ENCODE measurements around the gene SMAD6.
"Not testable (repeated sequence)": the region's sequence is repeated elsewhere in the genome, so short reads cannot be mapped to it uniquely, and the experiment has no call there.

Gene SMAD6

DNA sequence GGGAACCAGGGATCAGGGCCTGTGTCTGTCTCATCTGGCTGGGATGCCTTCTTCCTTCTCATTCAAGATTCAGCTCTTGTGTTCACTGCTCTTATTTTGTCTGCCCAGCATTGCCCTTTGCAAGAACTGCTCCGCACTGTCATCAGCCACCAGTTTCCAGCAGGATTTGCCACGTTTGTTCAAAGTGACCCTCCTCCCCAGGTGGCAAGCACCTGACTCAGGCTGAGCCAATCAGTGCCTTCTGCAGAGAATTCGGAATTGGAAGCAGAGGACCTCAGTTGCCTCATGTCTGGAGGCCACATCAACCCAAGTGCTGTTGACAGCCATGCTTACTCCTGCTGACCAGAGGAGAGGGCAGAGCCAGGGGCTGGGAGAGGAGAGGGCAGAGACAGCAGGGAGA, 124.5 kb downstream of the SMAD6 start:
- DNase-seq (ENCODE audit: low read depth) = no peak

DNA sequence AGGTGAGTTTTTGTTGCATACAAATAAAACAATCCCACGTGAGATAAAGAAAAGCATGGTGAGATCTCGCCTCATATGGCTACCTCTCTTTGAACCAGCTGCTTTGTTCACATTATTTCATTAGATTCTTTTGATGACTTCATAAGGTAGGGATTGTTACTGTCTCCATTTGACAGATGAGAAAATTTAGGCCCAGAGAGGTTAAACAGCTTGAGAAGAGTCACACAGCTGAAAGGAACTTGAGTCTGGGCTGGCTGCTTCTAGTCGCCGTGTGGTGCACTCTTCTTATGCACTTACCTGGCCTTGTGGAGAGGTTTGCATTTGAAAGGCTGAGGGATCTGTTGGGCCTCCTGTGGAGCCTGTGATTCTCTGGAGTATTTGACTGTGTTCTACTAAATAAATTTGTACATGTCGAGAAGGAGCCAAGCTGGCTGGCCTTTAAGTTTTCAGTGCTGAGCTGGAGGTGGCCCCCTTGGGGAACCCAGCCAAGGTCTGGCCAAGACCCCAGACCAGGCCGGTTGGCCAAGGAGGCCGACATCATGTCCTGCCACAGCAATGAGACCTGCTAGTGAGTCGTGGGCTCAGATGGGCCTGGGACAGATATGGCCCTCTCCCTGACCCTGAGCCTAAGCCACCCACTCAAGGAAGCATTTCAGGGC, 125.1 kb downstream of the SMAD6 start:
- DNase-seq (ENCODE audit: low read depth) = no peak

DNA sequence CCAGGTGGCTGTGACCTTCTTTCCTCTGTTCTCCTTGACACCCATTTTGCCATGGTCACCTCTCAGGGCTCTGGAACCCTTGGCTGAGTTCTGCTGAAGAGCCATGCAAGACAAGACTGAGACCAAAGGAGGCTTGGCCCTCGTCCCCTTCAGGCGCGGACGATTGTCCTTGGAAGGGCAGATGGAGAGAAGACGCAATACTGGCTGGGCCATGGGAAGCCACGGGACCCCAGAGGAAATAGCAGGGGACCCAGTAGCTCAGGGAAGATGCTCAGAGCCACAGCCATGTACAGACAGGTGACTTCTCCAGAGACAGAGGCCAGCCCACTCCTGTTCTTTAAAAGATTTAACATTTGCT, 125.6 kb downstream of the SMAD6 start:
- no peak for DNase-seq (ENCODE audit: low read depth)

DNA sequence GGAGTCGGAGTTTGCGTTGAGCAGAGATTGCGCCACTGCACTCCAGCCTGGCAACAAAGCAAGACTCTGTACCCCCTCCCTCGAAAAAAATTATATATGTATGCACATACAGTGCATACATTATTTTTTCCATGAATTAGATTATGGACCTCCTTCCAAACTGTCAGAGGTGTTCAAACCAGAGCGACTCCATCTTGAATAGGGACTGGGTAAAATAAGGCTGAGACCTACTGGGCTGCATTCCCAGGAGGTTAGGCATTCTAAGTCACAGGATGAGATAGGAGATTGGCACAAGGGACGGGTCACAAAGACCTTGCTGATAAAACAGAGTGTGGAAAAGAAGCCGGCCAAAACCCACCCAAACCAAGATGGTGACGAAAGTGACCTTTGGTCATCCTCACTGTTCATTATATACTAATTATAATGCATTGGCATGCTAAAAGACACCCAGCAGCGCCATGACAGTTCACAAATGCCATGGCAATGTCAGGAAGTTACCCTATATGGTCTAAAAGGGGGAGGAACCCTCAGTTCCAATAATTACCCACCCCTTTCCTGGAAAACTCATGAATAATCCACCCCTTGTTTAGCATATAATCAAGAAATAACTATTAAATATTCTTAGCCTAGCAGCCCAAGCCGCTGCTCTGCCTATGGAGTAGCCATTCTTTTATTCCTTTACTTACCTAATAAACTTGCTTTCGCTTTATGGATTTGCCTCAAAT, 126.9 kb downstream of the SMAD6 start:
- not testable (repeated sequence) for DNase-seq (ENCODE audit: low read depth)

DNA sequence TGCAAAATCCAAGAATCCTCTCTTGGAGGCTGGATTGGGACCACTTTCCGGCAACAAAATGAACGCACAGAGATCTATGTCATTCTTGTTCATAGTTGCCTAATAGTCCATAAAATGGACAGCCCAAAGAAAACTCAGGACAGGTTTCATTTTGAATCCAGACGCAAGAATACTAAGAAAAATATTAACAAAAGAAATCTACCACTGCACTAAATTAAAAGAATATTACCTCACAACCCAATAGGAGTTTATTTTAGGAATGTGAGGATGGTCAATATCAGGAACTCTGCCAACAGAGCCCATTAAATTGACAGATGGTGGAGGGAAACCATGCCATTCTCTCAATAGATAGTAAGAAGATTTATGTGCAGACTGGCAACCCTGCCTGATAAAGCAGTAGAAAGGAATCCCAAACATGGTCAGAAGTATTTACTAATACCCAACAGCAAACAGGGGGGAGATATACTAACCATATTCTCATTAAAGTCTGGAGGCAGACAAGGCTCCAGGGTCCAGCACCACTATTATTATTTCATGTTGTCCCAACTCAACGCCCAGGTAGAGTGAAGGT, 127.6 kb downstream of the SMAD6 start:
- DNase-seq (ENCODE audit: low read depth) = no peak

DNA sequence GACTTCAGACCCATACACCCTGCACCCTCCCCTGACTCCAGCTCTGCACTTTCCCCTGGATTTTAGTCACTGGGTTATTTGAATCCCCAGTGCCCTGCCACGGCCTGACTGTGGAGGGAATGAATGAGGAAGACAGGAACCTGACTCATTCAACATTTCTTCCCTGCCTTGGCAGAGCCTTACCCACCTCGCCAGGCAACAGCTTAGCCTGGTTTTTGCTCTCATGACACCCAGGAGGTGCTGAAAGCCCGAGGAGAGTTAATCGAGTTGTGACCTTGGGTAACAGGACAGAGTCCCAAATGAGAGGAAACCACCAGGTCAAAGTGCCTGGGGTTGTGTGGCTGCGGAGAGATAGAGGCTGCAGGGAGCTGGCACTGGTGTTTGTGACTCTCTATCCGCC, 128.3 kb downstream of the SMAD6 start:
- DNase-seq (ENCODE audit: low read depth) = no peak

DNA sequence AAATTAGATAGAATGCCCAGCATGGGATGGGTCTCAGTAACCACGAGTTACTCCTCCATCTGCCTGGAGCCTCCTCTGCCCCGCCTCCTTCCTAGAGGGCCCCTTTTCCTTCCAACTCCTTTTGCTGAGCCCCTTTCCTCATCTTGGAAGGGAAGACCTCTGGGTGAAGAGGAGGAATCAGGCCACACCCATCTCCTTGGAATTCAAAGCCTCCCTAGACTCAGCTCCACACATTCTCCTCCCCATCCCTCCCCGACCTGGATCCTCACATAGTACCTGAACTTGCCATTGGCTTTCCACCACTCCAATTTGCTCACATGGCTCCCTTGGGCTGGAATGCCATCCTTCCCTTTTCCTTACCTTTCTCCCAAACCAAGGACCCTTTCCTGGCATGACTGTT, 128.8 kb downstream of the SMAD6 start:
- no peak for DNase-seq (ENCODE audit: low read depth)

DNA sequence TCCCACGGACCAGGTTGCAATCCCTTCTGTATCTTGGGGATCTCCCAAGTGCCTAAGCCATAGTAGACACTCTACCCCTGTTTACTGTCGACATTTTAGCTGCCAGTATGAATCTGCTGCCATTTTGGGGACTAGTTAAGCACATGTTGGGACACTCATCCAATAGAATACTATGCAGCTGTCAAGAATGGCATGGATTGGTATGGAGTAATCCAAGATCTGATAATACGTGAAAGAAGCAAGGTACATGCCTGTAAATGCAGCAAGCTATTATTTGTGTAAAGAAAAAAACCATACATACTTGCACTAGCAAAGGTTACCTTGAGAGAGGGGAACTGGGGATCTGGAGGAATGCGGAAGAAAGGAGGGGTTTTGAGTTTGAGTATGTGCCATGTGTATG, 129.3 kb downstream of the SMAD6 start:
- no peak for DNase-seq (ENCODE audit: low read depth)

DNA sequence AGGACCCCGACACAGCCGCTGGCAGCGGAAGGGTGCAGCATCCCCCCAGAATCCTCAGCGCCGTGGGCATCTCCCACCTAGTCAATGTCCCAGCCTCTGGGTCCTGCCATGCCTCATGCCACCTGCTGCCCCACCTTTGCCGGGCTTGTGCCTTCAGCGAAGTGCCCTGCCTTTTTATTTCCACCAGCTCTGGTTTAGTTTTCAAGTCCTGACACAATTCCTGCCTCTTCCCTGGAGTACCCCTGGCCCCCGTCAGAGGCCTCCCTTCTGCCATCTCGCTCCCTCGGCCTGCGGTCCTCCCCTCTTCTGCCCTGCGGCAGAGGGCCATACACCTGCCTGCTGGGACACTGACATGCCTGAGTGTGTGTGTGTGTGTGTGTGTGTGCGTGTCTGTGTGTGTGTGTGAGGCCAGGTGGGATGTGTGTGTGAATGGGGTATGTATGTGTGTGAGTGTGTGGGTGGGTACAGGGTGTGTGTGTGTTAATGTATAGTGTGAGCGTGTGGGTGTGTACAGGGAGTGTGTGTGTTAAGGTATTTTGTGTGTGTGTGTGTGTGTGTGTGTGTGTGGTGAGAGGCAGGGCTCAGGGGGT, 129.9 kb downstream of the SMAD6 start:
- DNase-seq (ENCODE audit: low read depth) = no peak

Data from activated T-cell treated with anti-CD3 and anti-CD28 coated beads for 48 hours (primary cell).